GM21423 (cell line): ENCODE measurements around the gene MED9.
A peak's percentile ranks its signal among the peaks of the same experiment; 100 is the strongest.
"Not testable (repeated sequence)": the region's sequence is repeated elsewhere in the genome, so short reads cannot be mapped to it uniquely, and the experiment has no call there.

Experiments
- ATAC-seq: cut with Tn5 transposase; IDR thresholded peaks from one replicate; pipeline ENCODE4 v1.9.1; 2021; ENCODE audit warnings: mild to moderate bottlenecking, moderate library complexity; ENCODE audit not compliant: unreplicated experiment

The MED9 gene

GRCh38 chr17:17476865-17477467 is at the start of gene MED9:
TSS of gene MED9 (plus strand) at chr17:17477000. CDS start at chr17:17477042, 42 bp downstream.
- ATAC-seq = peak; percentile 90

- no peak for ATAC-seq
Observed at GRCh38 chr17:17429222-17429621, 47.6 kb upstream of the MED9 start.

GRCh38 chr17:17430924-17431323 is 45.9 kb upstream of the MED9 start:
- ATAC-seq = not testable (repeated sequence)

- ATAC-seq = no peak
Observed at GRCh38 chr17:17431605-17432004, 45.2 kb upstream of the MED9 start.

- ATAC-seq = no peak
Observed at GRCh38 chr17:17433000-17433703, 43.6 kb upstream of the MED9 start.

- ATAC-seq = no peak
Observed at GRCh38 chr17:17434477-17434876, 42.3 kb upstream of the MED9 start.

- no peak for ATAC-seq
Observed at GRCh38 chr17:17435323-17435722, 41.5 kb upstream of the MED9 start.

- no peak for ATAC-seq
Observed at GRCh38 chr17:17437461-17437860, 39.3 kb upstream of the MED9 start.

GRCh38 chr17:17437893-17438292 is 38.9 kb upstream of the MED9 start:
- ATAC-seq = no peak

- no peak for ATAC-seq
Observed at GRCh38 chr17:17440010-17440843, 36.6 kb upstream of the MED9 start.

GRCh38 chr17:17440938-17441675 is 35.7 kb upstream of the MED9 start:
- ATAC-seq = no peak

GRCh38 chr17:17443173-17443572 is 33.6 kb upstream of the MED9 start:
- ATAC-seq = no peak

GRCh38 chr17:17445296-17445924 is 31.4 kb upstream of the MED9 start:
- ATAC-seq = no peak

GRCh38 chr17:17445925-17446665 is 30.7 kb upstream of the MED9 start:
- ATAC-seq = no peak

- ATAC-seq = no peak
Observed at GRCh38 chr17:17446666-17447155, 30.1 kb upstream of the MED9 start.

- no peak for ATAC-seq
Observed at GRCh38 chr17:17447264-17447663, 29.5 kb upstream of the MED9 start.

- no peak for ATAC-seq
Observed at GRCh38 chr17:17448076-17448475, 28.7 kb upstream of the MED9 start.

GRCh38 chr17:17448723-17449122 is 28.1 kb upstream of the MED9 start:
- ATAC-seq = no peak

- no peak for ATAC-seq
Observed at GRCh38 chr17:17453088-17453487, 23.7 kb upstream of the MED9 start.

- no peak for ATAC-seq
Observed at GRCh38 chr17:17454276-17454675, 22.5 kb upstream of the MED9 start.
